Activated gamma-delta T cell (primary cell): Measurements from ENCODE around the gene FUBP3.

Source experiments
- DNase-seq: peaks from one replicate; lab custom pipeline; 2025; lab: John Stamatoyannopoulos, UW

Gene FUBP3

DNA sequence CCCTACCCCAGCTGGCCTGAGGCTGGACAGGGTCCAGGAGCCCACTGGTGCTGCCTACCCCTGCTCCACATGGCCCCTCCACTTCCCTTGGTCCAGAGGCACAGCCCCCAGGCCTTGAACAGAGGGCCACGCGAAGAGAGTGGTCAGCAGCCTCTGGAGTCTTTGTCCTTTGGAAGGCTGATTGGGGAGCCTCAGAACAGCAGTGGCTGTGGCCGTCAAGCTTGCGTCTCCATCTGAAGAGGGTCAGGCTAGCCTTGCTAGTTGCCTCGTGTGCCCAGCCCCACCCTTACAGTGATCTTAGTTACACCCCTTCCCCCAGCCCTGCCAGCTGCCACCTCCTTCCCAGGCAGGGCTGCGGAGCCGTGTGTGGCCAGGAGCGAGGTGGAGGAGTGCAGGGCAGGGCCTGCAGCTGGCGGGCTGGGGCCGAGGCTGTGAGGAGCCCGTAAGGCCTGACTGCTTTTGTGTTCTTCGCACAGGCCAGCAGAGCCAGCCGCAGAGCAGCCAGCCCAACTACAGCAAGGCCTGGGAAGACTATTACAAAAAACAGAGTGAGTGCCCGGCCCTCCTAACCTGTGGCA, 54.9 kb downstream of the FUBP3 start:
- no peak for DNase-seq

DNA sequence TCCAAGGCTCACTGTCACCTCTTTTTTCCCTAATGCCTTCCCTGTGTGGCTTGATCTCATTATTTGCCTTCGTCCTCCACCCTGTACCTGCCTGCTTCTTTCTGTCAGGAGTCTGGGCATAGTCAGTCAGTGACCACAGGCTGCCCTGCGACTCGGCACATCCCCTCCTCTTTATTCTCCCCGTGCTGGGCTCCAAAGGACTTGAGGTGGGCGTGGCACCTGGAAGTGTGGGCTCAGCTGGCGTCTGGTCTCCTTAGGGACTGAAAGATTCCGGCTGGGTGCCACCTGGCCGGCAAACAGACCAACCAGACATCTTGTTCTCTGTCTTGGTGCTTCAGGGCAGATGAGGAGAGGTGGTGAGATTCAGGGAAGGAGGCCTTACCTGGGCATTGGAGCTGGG, 55.4 kb downstream of the FUBP3 start:
- no peak for DNase-seq

- no peak for DNase-seq
Measured at GRCh38 chr9:130635306-130635705, 55.9 kb downstream of the FUBP3 start.

- DNase-seq: no peak
Measured at GRCh38 chr9:130635721-130636647, 56.6 kb downstream of the FUBP3 start.

GRCh38 chr9:130636648-130637020, 57.3 kb downstream of the FUBP3 start:
- DNase-seq: no peak

- DNase-seq: no peak
Measured at GRCh38 chr9:130638284-130639123, 59.1 kb downstream of the FUBP3 start.

GRCh38 chr9:130639124-130639765, 59.9 kb downstream of the FUBP3 start:
- no peak for DNase-seq

GRCh38 chr9:130639866-130640555, 60.6 kb downstream of the FUBP3 start:
- no peak for DNase-seq

DNA sequence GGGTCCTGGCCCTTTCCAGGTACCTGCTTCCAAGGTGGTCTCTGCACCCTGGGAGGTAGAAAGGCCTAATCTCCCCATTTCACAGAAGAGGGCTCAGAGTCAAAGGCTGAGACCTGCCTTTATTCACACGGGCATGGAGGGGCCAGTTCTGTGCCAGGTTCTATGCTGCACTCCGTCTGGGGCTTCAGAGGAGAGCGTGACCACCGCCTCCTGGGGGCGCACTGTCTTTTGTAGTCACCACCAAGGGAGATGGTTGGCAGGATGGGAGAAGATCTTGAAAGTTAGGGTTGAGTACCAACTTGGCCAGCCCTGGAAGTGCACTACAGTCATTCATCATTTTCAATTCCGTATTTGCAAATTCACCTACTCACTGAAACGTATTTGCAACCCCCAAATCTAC, 61.3 kb downstream of the FUBP3 start:
- no peak for DNase-seq

DNA sequence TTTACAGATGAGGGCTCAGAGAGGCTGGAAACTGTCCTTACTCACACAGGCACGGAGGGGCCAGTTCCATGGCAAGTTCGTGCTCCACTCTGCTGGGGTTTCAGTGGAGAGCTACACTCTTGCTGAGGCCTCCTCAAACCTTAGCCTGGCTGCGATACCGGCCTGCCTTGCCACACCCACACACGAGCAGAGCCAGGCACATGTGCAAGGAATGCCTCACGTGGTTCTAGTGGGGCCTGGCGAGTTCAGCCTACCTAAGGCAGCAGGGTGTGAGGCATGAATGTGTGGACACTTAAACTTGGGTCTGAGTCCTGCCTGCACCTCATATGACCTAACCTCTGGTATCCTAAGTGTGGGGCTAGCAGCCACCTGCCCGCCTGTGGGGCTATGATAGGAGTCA, 63.5 kb downstream of the FUBP3 start:
- DNase-seq: no peak

DNA sequence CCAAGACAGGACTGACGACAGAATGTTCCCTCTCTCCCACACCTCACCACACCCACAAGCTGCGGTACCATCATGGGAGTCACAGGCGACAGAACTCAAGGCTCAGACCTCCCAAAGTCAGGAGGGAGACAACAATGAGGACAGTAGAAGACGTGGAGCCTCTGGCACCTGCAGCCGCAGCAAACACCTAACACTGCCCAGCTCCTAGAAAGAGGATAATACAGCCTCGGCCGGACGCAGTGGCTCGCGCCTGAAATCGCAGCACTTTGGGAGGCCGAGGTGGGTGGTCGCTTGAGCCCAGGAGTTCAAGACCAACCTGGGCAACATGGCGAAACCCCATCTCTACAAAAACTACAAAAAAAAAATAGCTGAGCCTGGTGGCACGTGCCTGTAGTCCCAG, 71.8 kb downstream of the FUBP3 start:
- no peak for DNase-seq

- no peak for DNase-seq
Measured at GRCh38 chr9:130651752-130652151, 72.4 kb downstream of the FUBP3 start.

DNA sequence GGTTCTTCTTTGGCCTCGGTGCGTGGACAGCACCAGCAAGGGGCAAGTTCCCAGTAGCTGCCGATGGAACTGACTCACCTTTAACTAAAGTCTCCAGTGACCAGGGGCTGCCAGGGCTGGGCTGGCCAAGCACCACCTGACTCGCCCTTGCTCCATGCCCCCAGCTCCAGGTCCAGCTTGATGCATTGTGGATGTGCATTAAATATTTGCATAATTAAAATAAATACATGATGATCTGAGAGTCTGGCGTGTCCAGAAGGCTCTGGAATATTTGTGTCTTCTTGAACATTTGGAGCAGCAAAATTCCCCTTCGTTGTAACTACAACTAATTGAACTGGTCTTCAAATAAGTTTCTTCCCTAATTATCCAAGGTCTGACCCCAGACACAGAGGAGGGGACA, 75.5 kb downstream of the FUBP3 start:
- no peak for DNase-seq

DNA sequence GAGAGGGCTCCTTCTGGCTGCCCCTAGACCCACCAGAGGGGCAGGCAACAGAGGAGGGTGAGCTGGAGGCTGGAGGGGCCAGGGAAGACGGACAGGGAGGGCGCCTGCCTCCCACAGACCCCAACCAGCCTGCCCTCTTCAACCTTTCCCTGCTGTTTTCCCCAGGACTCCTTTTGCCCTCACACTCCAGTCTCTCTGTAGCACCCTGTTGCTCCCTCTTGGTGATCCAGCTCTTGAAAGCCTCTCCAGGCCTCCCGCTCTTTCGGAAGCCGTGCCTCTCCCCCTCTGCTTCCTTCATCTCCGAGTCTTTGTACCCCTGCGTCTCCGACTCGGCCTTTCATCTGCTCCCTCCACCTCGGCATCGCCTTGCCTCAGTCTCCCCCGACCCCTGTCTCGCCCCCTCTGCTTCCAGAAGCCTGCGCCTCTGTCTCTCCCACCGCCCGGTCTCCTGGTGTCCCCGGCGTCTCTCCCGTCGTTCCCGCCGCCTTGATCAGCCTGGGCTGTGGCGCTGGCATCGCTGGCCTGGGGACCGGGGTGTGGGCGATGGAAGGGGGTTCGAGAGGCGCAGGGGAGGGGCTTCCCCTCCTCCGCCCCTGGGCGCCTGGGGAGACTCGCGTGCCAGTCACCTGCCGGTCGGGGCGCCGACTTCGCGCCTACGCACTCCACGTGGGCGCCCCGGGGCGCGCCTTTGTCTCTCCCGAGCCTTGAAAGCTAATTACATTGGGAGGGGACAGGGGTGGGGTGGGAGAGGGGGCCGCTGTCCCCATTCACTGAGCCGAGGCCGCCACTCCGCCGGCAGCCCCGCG, 79.7 kb downstream of the FUBP3 start:
- no peak for DNase-seq

GRCh38 chr9:130659699-130660248, 80.4 kb downstream of the FUBP3 start:
- DNase-seq: no peak

DNA sequence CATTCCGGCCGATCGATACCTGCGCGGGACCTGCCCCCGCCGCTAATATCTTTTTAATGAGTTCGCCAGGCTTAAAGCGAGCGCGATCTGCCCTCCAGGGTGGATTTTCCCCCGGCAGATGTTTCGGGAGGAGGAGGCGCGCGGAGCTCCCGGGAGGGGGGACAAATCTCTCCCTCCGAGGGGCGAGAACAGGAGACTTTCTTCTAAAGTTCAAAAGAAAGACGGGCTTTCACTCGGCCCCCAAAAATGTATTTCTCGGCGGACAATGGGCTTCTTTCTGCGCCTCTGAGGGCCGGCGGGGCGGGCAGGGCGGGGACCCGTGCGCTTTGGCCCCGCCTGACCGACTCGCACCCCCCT, 80.9 kb downstream of the FUBP3 start:
- no peak for DNase-seq

GRCh38 chr9:130660683-130661450, 81.5 kb downstream of the FUBP3 start:
- no peak for DNase-seq

GRCh38 chr9:130661451-130662098, 82.2 kb downstream of the FUBP3 start:
- no peak for DNase-seq
